HUDEP-2 (cell line): Measurements from ENCODE around the gene DEPDC4.
"Not testable (repeated sequence)": the region's sequence is repeated elsewhere in the genome, so short reads cannot be mapped to it uniquely, and the experiment has no call there.

Source experiments
- DNase-seq, 76 experiments: peaks; one replicate each; lab custom pipeline; 2025; ENCODE audit not compliant: unreplicated experiment in 76 of 76; lab: John Stamatoyannopoulos, UW

The DEPDC4 gene

GRCh38 chr12:100266835-100267602 lies at the start of gene DEPDC4, which contains the start of gene SCYL2:
Gene DEPDC4, minus strand, starts transcription at chr12:100267079. Its CDS starts 3 bp downstream, at chr12:100267076.
Gene SCYL2, plus strand, starts transcription at chr12:100267177. Its CDS starts 15,794 bp downstream, at chr12:100282971.
- peak; percentile 60 to 99 (median 92) for DNase-seq

DNA sequence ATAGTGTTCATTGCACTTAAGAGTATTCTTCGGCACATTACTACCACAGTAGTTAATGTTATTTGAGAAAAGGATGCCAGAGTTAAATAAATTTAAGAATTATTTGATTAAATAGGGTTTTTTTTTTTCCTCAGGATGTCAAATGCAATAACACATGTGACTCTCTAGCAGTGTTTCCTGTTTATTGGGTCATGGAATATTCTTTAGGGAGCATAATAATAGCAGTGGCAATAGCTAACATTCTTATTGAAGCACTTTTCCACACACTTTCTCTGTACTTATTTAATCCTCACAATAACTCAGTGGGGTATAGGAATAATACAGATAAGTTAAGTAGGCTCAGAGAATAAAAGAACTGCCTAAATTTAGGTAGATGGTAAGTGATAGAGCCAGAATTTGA lies 44.4 kb upstream of the DEPDC4 start:
- no peak for DNase-seq

DNA sequence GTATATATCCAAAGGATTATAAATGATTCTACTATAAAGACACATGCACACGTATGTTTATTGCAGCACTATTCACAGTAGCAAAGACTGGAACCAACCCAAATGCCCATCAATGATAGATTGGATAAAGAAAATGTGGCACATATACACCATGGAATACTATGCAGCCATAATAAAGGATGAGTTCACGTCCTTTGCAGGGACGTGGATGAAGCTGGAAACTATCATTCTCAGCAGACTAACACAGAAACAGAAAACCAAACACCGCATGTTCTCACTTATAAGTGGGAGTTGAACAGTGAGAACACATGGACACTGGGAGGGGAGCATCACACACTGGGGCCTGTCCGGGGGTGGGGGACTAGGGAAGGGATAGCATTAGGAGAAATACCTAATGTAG lies 41.3 kb upstream of the DEPDC4 start:
- DNase-seq: not testable (repeated sequence)

- DNase-seq: not testable (repeated sequence)
These were observed 37.5 kb upstream of the DEPDC4 start for GRCh38 chr12:100304334-100304733.

DNA sequence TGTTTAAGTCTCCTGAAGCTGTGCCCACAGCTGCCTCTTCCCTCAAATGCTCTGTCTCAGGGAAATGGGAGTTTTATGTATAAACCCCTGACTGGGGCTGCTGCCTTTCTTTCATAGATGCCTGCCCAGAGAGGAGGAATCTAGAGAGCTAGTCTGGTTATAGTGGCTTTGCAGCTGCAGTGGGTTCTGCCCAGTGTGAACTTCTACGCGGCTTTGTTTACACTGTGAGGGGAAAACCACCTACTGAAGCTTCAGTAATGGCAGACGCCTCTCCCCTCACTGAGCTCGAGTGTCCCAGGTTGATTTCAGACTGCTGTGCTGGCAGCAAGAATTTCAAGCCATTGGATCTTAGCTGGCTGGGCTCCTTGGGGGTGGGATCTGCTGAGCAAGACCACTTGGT lies 37.0 kb upstream of the DEPDC4 start:
- no peak for DNase-seq

DNA sequence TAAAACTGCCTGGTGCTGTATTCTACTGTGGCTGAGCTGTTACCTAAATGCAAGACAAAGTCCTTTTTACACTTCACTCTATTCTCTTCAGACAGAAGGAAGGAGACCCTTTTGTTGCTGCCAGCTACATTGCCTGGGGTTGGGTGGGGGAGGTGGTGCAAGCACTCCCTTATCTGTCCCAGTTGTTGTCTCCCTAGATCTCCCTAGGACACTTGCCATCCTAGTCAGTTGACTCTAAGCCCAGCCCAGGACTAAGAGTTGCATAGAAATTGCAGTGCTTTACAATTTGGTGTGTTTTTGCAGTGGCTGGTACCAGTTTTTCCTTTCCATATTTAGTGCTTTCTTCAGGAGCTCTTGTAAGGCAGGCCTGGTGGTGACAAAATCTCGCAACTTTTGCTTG lies 35.2 kb upstream of the DEPDC4 start:
- peak in 37 of 76 experiments; percentile 2 to 61 (median 22) for DNase-seq

GRCh38 chr12:100295764-100296555 lies 29.1 kb upstream of the DEPDC4 start:
- DNase-seq: no peak

DNA sequence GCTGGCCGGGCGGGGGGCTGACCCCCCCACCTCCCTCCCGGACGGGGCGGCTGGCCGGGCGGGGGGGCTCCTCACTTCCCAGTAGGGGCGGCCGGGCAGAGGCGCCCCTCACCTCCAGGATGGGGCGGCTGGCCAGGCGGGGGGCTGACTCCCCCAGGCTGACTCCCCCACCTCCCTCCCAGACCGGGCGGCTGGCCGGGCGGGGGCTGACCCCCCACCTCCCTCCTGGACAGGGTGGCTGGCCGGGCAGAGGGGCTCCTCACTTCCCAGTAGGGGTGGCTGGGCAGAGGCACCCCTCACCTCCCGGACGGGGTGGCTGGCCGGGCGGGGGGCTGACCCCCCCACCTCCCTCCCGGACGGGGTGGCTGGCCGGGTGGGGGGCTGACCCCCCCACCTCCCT lies 27.5 kb upstream of the DEPDC4 start:
- not testable (repeated sequence) for DNase-seq

- DNase-seq: no peak
These were observed 26.1 kb upstream of the DEPDC4 start for GRCh38 chr12:100293017-100293416.

DNA sequence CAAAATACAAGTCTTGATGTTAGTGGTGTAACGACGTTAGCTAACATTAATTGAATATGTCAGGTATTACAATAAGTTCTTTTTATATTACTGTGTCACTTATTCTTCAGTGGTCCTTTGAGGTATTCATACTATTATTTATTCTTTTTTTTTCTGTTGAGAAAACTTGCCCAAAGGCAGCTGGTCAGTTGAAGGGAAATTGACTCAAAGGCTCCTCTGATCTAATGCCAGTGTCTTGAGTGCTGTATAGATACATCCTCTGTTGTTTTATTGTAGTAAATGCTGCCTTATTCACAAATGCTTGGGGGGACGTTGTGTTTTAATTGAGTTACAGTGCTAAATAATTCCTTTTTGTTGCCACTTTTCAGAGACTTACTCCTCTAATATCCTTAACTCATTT lies 23.1 kb upstream of the DEPDC4 start:
- DNase-seq: no peak

GRCh38 chr12:100289038-100289437 lies 22.2 kb upstream of the DEPDC4 start:
- no peak for DNase-seq

- not testable (repeated sequence) for DNase-seq
These were observed 17.7 kb upstream of the DEPDC4 start for GRCh38 chr12:100284556-100284955.

- peak in 14 of 76 experiments; percentile 5 to 44 (median 20) for DNase-seq
These were observed 12.8 kb upstream of the DEPDC4 start for GRCh38 chr12:100279607-100280244.

- DNase-seq: peak in 2 of 76 experiments; percentile 3 to 12
These were observed 12.3 kb upstream of the DEPDC4 start for GRCh38 chr12:100279159-100279558.

DNA sequence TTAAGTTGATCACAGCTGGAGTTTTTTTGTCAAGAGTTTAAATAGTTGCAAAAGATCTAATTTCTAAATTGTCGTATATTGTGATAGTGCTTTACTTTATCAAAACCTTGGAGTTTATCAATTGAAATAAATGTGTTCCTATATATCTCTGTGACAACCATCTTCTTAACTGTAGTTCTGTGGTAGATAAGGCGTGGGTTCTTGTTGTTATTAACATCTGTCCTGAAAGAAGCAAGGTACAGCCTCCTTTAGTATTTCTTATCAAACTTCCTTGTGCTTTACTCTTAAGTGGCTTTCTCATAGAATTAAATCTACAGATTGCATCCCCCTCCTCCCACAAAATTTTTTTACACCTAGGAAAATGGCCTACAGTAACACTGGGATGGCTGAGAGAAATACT lies 7.4 kb upstream of the DEPDC4 start:
- peak in 9 of 76 experiments; percentile 6 to 40 (median 16) for DNase-seq

DNA sequence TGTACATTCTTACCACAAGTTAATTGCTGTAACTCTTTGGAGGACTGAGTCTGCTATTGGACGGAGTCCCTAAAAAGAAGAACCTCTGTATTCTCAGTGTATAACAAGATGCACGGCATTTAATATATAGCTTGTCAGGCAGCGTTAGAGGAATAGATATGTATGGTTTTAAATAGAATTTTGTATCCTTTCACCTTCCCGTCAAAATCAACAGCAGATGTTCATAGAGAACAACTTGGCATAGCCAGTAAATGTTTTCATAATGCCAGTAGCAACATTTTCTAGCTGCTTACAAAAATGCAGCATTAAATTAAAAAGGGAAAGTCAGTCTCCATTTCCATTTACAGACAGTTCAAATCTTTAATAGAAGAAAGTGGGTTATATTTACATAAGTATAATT lies 6.9 kb upstream of the DEPDC4 start:
- no peak for DNase-seq

DNA sequence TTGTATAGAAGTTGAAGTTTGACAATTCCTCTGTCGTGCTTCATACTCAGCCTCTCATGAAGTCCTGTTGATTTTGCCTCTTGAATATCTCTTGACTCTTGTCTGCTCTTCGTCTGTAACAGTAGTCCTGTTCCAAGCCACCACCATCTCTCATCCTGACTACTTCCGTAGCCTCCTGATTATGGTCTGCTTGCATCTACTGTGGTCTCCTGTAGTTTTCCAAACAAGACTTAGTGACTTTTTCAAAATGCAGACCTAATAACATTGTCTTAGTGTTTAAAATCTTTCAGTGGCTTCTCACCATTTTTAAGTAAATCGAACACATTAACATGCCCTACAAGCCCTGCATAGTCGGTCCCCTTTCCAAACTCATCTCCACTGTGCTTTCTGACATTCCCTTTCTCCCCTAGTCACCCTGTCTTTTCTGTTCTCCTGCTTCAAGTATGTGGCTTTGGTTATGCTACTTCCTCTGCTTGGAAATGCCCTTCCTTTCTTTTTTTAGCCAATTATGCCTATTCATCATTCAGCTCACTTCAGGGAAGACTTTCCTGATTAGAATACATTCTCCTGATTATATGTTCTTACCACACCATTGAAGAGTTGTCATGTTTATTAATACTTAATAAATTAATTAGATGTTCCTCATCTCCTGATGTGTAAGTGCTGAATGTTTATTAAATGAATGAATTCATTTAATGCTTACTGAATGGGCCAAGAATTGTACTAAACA lies 2.1 kb upstream of the DEPDC4 start:
- no peak for DNase-seq

DNA sequence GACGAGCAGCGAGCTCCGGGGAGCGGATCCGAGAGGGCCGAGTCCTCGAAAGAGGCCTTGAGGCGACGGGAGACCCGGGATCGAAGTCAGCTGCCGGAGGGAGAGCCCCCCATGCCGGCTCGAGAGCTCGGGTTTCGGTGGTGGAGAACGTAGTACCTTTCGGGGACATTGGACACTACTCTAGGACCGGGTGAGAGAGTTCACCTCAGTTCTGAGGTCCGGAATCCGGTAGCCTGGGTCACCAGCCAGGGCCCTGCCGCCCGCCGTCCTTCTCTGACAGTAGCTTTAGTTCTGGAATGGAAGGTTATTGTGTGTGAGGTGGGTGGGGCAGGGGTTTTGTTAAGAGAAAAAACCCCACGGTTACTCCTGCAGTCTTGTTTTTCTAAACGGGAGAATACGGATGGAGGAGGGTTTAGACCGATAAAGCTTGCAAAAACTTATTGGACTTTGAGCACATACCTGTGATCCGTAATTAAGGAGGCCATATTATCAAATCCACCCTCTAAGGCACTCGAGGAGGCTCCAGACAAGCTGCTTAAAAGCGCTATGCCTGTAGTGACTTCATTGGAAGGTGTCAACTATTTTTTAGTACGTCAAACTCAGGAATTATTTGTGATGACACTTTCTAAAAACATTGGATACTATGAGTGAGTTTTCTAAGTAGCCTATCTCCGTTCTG lies 863 bp upstream of the DEPDC4 start:
- DNase-seq: peak in 16 of 76 experiments; percentile 14 to 54 (median 24)

DNA sequence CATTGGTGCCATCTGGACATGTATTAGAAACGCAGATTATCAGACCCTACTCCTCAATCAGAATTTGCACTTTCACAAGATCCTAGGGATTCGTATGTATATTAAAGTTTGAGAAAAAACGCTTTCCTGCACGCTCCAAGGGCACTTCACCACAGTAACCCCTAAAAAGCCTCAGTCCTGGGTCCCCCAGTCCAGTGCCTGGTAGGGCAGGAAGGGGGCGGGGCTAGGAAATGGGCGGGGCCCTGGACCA lies 369 bp downstream of the DEPDC4 start:
- DNase-seq: peak in 11 of 76 experiments; percentile 81 to 93 (median 88)
